Sigmoid colon (tissue), 7 donors: Measurements from ENCODE around the gene FOXJ1. TPM values are rescaled to one million over a fixed set of nuclear protein-coding genes. Genes with fewer than 3 reads are reported as not detected.

Experiments used
- DNase-seq: peaks from one replicate; pipeline ENCODE4 v3.0.0-alpha.2; 2019
- H3K27ac ChIP-seq, 4 donors: fragments of 200-600 bp; sonication (generic); one replicate each; pipeline ENCODE4 v1.5.1; 2016 to 2019; ENCODE audit warnings: mild to moderate bottlenecking in 1 of 4
- H3K27me3 ChIP-seq, 3 donors: fragments of 200-600 bp; sonication (generic); one replicate each; pipeline ENCODE4 v1.5.1; 2019; ENCODE audit warnings: mild to moderate bottlenecking in 1 of 3
- H3K36me3 ChIP-seq, 4 donors: fragments of 200-600 bp; sonication (generic); one replicate each; pipeline ENCODE4 v1.5.1; 2016 to 2019
- H3K4me1 ChIP-seq, 4 donors: fragments of 200-600 bp; sonication (generic); one replicate each; pipeline ENCODE4 v1.5.1; 2017 to 2019
- H3K4me3 ChIP-seq, 4 donors: fragments of 200-600 bp; sonication (generic); one replicate each; pipeline ENCODE4 v1.5.1; 2017 to 2019; ENCODE audit warnings: mild to moderate bottlenecking in 2 of 4, moderate library complexity in 1 of 4
- H3K9me3 ChIP-seq, 4 donors: fragments of 200-600 bp in 3 of 4; sonication (generic) in 3 of 4; one replicate each; pipeline versions ENCODE4 v1.5.1 to v1.6.1; 2013 to 2019
- EP300 ChIP-seq, 4 donors: sonication (generic); formaldehyde crosslinking; IDR thresholded peaks; one replicate each; pipeline ENCODE4 v1.6.1; 2017; ENCODE audit warnings: antibody characterized with exemption in 4 of 4
- POLR2A ChIP-seq, 2 donors: fragments of 450-650 bp; IDR thresholded peaks; one replicate each; pipeline ENCODE4 v1.6.1; 2016; ENCODE audit warnings: antibody characterized with exemption in 2 of 2, mild to moderate bottlenecking in 2 of 2, moderate library complexity in 2 of 2
- POLR2AphosphoS5 ChIP-seq, 4 donors: sonication (generic); formaldehyde crosslinking; IDR thresholded peaks; one replicate each; pipeline ENCODE4 v1.6.1; 2017; ENCODE audit warnings: antibody characterized with exemption in 4 of 4
- WGBS, 2 donors: extraction: QIAGEN DNeasy Blood & Tissue Kit; methylation state at CpG; one replicate each; pipeline ENCODE4 v1.1.7; 2013; 5-methylcytosine and 5-hydroxymethylcytosine counted together
- intact Hi-C: fragments of 100-400 bp; cut with DNase I; formaldehyde crosslinking; loops from one replicate; pipeline ENCODE4 v1.15.1; 2023
- polyA plus RNA-seq, 3 donors: library from polyadenylated mRNA; stranded (reverse); fragments of 200-250 nt; gene quantifications; one replicate each; pipeline ENCODE4 v1.2.3, GENCODE V29; 2013
- total RNA-seq, 4 donors: library from RNA; depleted of rRNA; stranded (reverse); fragments of >200 nt; gene quantifications; one replicate each; pipeline ENCODE4 v1.1.0, GENCODE V29; 2016
- TF ChIP-seq, protein P1 (sequence below), 4 experiments: fragments of 450-650 bp in 3 of 4; fragments of 200-600 bp in 1 of 4; IDR thresholded peaks; one replicate each; pipeline ENCODE4 v1.5.1; 2016 to 2019; ENCODE audit warnings: antibody characterized with exemption in 4 of 4, mild to moderate bottlenecking in 3 of 4, moderate library complexity in 2 of 4
- donor health status: healthy with polysubstance abuse.
- donor health status: Bipolar disorder and iron deficiency.
- donor health status: healthy.

The FOXJ1 gene
- total and polyA plus RNA-seq, 7 donors = 0.14 to 2.3 (median 0.42) TPM; not detected in 3

DNA sequence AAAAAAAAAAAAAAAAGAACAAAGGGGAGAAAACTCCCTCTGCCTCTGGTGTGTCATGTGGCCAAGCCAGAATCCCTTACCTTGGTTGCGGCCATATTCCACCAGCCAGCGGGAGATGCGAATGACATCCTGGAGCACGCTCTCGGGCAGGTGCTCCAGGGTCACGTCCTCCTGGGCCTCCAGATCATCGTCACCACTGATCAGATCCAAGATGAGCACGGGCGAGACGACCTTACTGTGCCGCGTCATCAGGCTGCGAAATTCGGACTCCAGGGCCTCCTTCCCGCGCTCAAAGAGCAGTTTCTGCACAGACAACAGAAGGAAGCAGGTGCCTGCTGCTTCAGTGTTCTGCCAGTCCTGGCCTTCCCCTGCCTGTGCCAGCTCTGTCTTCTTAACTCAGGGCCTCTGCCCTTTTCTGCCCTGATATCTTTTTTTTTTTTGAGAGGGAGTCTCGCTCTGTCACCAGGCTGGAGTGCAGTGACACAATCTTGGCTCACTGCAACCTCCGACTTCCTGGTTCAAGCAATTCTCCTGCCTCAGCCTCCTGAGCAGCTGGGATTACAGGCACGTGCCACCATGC lies 43.2 kb downstream of the FOXJ1 start:
- peaks cover 15 to 88% (median 68%) of the 10 kb centered on the region in 4 donors for H3K36me3 ChIP-seq
- intact Hi-C loops = no loop called here
- WGBS, 2 donors = 92 to 97% methylated on average over 19 of the region's 19 CpGs
- no peaks in the 10 kb centered on the region for H3K27me3 ChIP-seq
- H3K4me3 ChIP-seq = no peak overlapping the region
- no peaks in the 10 kb centered on the region for H3K9me3 ChIP-seq
- TF ChIP-seq EP300 (IDR thresholded peaks at IDR 0.05) = no peak
- TF ChIP-seq, protein P1, sequence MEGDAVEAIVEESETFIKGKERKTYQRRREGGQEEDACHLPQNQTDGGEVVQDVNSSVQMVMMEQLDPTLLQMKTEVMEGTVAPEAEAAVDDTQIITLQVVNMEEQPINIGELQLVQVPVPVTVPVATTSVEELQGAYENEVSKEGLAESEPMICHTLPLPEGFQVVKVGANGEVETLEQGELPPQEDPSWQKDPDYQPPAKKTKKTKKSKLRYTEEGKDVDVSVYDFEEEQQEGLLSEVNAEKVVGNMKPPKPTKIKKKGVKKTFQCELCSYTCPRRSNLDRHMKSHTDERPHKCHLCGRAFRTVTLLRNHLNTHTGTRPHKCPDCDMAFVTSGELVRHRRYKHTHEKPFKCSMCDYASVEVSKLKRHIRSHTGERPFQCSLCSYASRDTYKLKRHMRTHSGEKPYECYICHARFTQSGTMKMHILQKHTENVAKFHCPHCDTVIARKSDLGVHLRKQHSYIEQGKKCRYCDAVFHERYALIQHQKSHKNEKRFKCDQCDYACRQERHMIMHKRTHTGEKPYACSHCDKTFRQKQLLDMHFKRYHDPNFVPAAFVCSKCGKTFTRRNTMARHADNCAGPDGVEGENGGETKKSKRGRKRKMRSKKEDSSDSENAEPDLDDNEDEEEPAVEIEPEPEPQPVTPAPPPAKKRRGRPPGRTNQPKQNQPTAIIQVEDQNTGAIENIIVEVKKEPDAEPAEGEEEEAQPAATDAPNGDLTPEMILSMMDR (IDR thresholded peaks at IDR 0.05) = no peak
- no peak for TF ChIP-seq POLR2AphosphoS5 (IDR thresholded peaks at IDR 0.05)
- no peak for TF ChIP-seq POLR2A (IDR thresholded peaks at IDR 0.05)
- peaks cover 0 to 15% (median 13%) of the 10 kb centered on the region in 4 donors for H3K4me1 ChIP-seq
- DNase-seq = no peak
- no peak overlapping the region for H3K27ac ChIP-seq

DNA sequence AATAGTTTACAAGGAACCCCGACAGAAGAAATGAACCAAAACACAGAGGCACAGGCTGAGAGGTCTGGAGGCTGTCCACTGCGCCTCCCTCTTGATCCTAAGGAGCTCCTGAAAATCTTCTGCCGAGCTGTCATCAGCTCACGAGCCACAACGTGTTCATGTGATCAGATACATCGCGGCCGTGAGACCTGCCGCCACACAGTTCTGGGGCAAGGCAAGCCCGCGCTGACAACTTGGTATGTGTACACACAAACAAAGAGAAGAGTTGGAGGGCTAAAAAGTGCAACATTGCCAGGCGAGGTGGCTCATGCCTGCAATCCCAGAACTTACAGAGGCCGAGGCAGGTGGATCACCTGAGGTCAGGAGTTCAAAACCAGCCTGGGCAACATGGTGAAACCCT lies 45.1 kb downstream of the FOXJ1 start:
- TF ChIP-seq, protein P1 (IDR thresholded peaks at IDR 0.05) = no peak
- TF ChIP-seq POLR2AphosphoS5 (IDR thresholded peaks at IDR 0.05) (no peak), EP300 (IDR thresholded peaks at IDR 0.05) (no peak), POLR2A (IDR thresholded peaks at IDR 0.05) (no peak)
- Histone ChIP-seq H3K27ac (no peak overlapping the region), H3K9me3 (no peaks in the 10 kb centered on the region), H3K4me3 (no peak overlapping the region), H3K4me1 (no peaks in the 10 kb centered on the region), H3K27me3 (no peaks in the 10 kb centered on the region), H3K36me3 (peaks cover 16 to 95% (median 67%) of the 10 kb centered on the region in 4 donors)
- 91 to 95% methylated on average over 13 of the region's 13 CpGs for WGBS, 2 donors
- peak; percentile 41 for DNase-seq
- intact Hi-C loops = no loop called here

DNA sequence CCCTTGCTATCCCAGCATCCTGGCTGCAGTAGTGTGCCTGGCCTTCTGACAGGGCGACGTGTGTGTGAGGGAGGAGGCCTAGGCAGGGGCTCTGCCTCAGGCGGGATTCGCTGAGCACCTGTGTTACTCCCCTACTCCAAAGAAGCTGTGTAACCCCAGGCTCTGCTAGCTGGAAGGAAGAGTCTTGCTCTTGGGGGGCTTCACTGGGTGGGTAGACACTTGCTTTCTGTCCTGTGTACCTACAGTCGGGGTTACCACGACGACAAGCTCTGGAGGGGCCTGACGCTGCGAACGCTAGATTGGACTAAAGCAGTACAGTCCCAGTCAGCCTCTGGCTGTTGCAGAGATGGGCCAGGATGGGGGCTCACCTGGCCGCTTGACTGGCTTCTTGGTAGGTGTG lies 47.0 kb downstream of the FOXJ1 start:
- no peak overlapping the region for H3K27ac ChIP-seq
- peaks cover 26 to 97% (median 68%) of the 10 kb centered on the region in 4 donors for H3K36me3 ChIP-seq
- H3K9me3 ChIP-seq = no peaks in the 10 kb centered on the region
- H3K4me1 ChIP-seq = no peaks in the 10 kb centered on the region
- TF ChIP-seq, protein P1 (IDR thresholded peaks at IDR 0.05) = no peak
- TF ChIP-seq EP300 (IDR thresholded peaks at IDR 0.05) (no peak), POLR2AphosphoS5 (IDR thresholded peaks at IDR 0.05) (no peak), POLR2A (IDR thresholded peaks at IDR 0.05) (no peak)
- intact Hi-C loops = no loop called here
- DNase-seq = peak; percentile 46
- WGBS, 2 donors = 89 to 96% methylated on average over 11 of the region's 11 CpGs
- no peak overlapping the region for H3K4me3 ChIP-seq
- no peaks in the 10 kb centered on the region for H3K27me3 ChIP-seq

DNA sequence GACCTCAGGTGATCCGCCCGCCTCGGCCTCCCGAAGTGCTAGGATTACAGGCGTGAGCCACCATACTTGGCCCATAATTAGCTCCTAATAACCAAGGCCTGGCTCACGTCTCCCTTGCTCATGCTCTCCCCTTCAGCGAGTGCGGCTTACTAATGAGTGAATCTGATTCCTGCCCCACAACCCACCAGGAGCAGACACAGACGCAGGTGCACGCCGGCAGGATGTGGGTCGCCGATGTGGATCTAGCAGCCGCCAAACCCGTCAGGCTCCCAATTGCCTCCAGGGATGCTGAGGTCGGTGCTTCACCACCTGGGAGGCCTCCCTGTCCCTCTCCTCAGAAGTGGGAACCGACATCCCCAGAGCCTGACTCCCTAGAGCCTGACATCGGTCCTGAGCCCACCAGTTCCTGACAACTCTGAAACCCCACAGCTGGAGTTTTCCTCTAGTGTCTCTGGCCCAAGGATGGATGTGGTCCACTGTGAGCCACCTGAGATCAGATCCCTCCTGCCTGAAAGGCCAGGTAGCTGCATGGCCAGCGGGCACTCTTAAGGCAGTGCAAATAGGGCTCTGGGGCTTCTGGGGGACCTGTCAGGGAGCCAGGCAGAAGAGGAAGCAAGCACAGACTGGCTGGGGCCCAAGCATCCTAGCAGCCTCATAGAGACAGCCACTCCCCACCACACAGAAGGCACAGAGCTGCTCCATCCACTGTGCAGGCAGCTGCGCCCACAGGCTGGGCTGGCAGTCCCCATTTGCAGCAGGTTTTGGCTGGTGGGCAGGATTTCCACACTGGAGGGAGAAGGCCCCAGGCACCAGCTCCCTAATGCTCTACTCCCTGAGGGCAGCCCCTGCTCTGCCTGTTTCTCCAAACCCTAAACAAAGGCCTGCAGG lies 48.3 kb downstream of the FOXJ1 start:
- Histone ChIP-seq H3K36me3 (peaks cover 39 to 98% (median 75%) of the 10 kb centered on the region in 4 donors), H3K4me1 (no peaks in the 10 kb centered on the region), H3K4me3 (no peak overlapping the region), H3K27me3 (no peaks in the 10 kb centered on the region), H3K9me3 (no peaks in the 10 kb centered on the region), H3K27ac (no peak overlapping the region)
- WGBS, 2 donors = 91 to 95% methylated on average over 20 of the region's 20 CpGs
- intact Hi-C loops = no loop called here
- TF ChIP-seq EP300 (IDR thresholded peaks at IDR 0.05) (no peak), POLR2AphosphoS5 (IDR thresholded peaks at IDR 0.05) (no peak), POLR2A (IDR thresholded peaks at IDR 0.05) (no peak)
- TF ChIP-seq, protein P1 (IDR thresholded peaks at IDR 0.05) = no peak
- DNase-seq = no peak
